IMR-90 (cell line): ENCODE data around the gene TOM1. TPM values are rescaled to one million over a fixed set of nuclear protein-coding genes. Genes with fewer than 3 reads are reported as not detected.

Experiments
- ATAC-seq: fragments of 200-7000 bp; cut with Tn5 transposase; 2 replicates; pipeline ENCODE4 v1.9.1; 2020; ENCODE audit warnings: low read depth, mild to moderate bottlenecking, moderate library complexity
- BruUV-seq: library from RNA; stranded (reverse); fragments of 400-500 nt; replicated peaks from 2 replicates; lab custom pipeline; 2021; lab: Mats Ljungman, UMichigan
- CTCF ChIA-PET: fragments of 300-600 bp; formaldehyde crosslinking; extraction: SDS; loops from one replicate; lab custom pipeline; 2021; ENCODE audit warnings: antibody characterized with exemption; lab: Yijun Ruan, JAX
- POLR2A ChIA-PET: fragments of 300-600 bp; sonication (Branson Sonifier 250); formaldehyde crosslinking; loops from one replicate; lab custom pipeline; 2022; ENCODE audit warnings: antibody characterized with exemption; ENCODE audit not compliant: unreplicated experiment; lab: Charles Lee
- DNase-seq: peaks from one replicate; pipeline ENCODE4 v3.0.0; 2013
- H2AFZ ChIP-seq: replicated peaks from 2 replicates; pipeline ENCODE3; 2013; ENCODE audit warnings: low read length, mild to moderate bottlenecking; ENCODE audit not compliant: poor library complexity
- H2AK5ac ChIP-seq: 2 replicates; pipeline ENCODE4 v1.6.1; 2013; ENCODE audit warnings: low read depth, low read length, inconsistent platforms
- H2AK9ac ChIP-seq: replicated peaks from 2 replicates; pipeline ENCODE3; 2013; ENCODE audit warnings: mild to moderate bottlenecking, low read depth, low read length, moderate library complexity; ENCODE audit not compliant: poor library complexity
- H2BK120ac ChIP-seq: 2 replicates; pipeline ENCODE4 v1.6.1; 2013; ENCODE audit warnings: low read depth, low read length, inconsistent platforms
- H2BK15ac ChIP-seq: 3 replicates; pipeline ENCODE4 v1.6.1; 2013; ENCODE audit warnings: low read depth, low read length, inconsistent platforms
- H2BK20ac ChIP-seq: 2 replicates; pipeline ENCODE4 v1.6.1; 2013; ENCODE audit warnings: low read depth, mild to moderate bottlenecking, inconsistent platforms, low read length, moderate library complexity
- H2BK5ac ChIP-seq: 2 replicates; pipeline ENCODE4 v1.6.1; 2013; ENCODE audit warnings: mild to moderate bottlenecking, low read depth, low read length, inconsistent platforms; ENCODE audit not compliant: poor library complexity, severe bottlenecking
- H3K14ac ChIP-seq: replicated peaks from 2 replicates; pipeline ENCODE4 v1.6.1; 2013; ENCODE audit warnings: low read depth, low read length, inconsistent platforms
- H3K18ac ChIP-seq: 2 replicates; pipeline ENCODE4 v1.6.1; 2013; ENCODE audit warnings: low read depth, low read length, control low read depth
- H3K23ac ChIP-seq: 2 replicates; pipeline ENCODE4 v1.6.1; 2013; ENCODE audit warnings: low read depth, low read length, inconsistent platforms
- H3K27ac ChIP-seq: 2 replicates; pipeline ENCODE4 v1.5.1; 2013; ENCODE audit warnings: mild to moderate bottlenecking, control low read depth, low read length; ENCODE audit not compliant: insufficient read depth
- H3K27me3 ChIP-seq: 2 replicates; pipeline ENCODE4 v1.6.1; 2013; ENCODE audit warnings: low read length; ENCODE audit not compliant: control insufficient read depth, insufficient read depth
- H3K36me3 ChIP-seq: 2 replicates; pipeline ENCODE4 v1.6.1; 2013; ENCODE audit warnings: low read length, mixed read lengths; ENCODE audit not compliant: control insufficient read depth, insufficient read depth
- H3K4ac ChIP-seq: 2 replicates; pipeline ENCODE4 v1.6.1; 2013; ENCODE audit warnings: low read depth, low read length, inconsistent platforms
- H3K4me1 ChIP-seq: 2 replicates; pipeline ENCODE4 v1.6.1; 2013; ENCODE audit warnings: low read length, mixed read lengths; ENCODE audit not compliant: control insufficient read depth, insufficient read depth
- H3K4me2 ChIP-seq: 2 replicates; pipeline ENCODE4 v1.6.1; 2013; ENCODE audit warnings: low read depth, mild to moderate bottlenecking, control low read depth, low read length, moderate library complexity
- H3K4me3 ChIP-seq: 2 replicates; pipeline ENCODE4 v1.5.1; 2013; ENCODE audit warnings: low read depth, mild to moderate bottlenecking, control low read depth, low read length, moderate library complexity; ENCODE audit not compliant: insufficient read depth
- H3K56ac ChIP-seq: 2 replicates; pipeline ENCODE4 v1.6.1; 2013; ENCODE audit warnings: low read length, inconsistent platforms; ENCODE audit not compliant: insufficient read depth; ENCODE audit errors: extremely low read depth
- H3K79me1 ChIP-seq, 2 experiments: 2 replicates each; pipeline ENCODE4 v1.6.1; 2013; ENCODE audit warnings: low read length in 2 of 2, inconsistent platforms in 1 of 2, low read depth in 1 of 2
- H3K9ac ChIP-seq: 2 replicates; pipeline ENCODE4 v1.6.1; 2013; ENCODE audit warnings: low read depth, low read length, control low read depth
- H3K9me1 ChIP-seq: 2 replicates; pipeline ENCODE4 v1.6.1; 2013; ENCODE audit warnings: low read length, inconsistent platforms; ENCODE audit not compliant: insufficient read depth
- H3K9me3 ChIP-seq: 2 replicates; pipeline ENCODE4 v1.6.1; 2013; ENCODE audit warnings: low read length; ENCODE audit not compliant: control insufficient read depth, insufficient read depth
- H4K20me1 ChIP-seq: 2 replicates; pipeline ENCODE4 v1.6.1; 2013; ENCODE audit warnings: low read length, inconsistent platforms; ENCODE audit not compliant: insufficient read depth
- H4K5ac ChIP-seq: 2 replicates; pipeline ENCODE4 v1.6.1; 2013; ENCODE audit warnings: mild to moderate bottlenecking, low read depth, low read length, control low read depth
- H4K8ac ChIP-seq, 2 experiments: 2 replicates each; pipeline ENCODE4 v1.6.1; 2013; ENCODE audit warnings: low read depth in 2 of 2, low read length in 2 of 2, control low read depth in 1 of 2, inconsistent platforms in 1 of 2
- H4K91ac ChIP-seq: 2 replicates; pipeline ENCODE4 v1.6.1; 2013; ENCODE audit warnings: low read depth, low read length, inconsistent platforms; ENCODE audit not compliant: insufficient read depth
- BHLHE40 ChIP-seq: fragments of 150-350 bp; IDR thresholded peaks from 2 replicates; pipeline ENCODE4 v1.6.1; 2016; ENCODE audit warnings: mild to moderate bottlenecking, low read depth, low read length
- CEBPB ChIP-seq: IDR thresholded peaks from 2 replicates; pipeline ENCODE4 v1.6.1; 2012; ENCODE audit warnings: low read depth, low read length, improper control_type of control experiment
- RCOR1 ChIP-seq: IDR thresholded peaks from 2 replicates; pipeline ENCODE4 v1.6.1; 2012; ENCODE audit warnings: mild to moderate bottlenecking, low read length, improper control_type of control experiment; ENCODE audit not compliant: insufficient replicate concordance
- SMC3 ChIP-seq: fragments of 150-350 bp; IDR thresholded peaks from 2 replicates; pipeline ENCODE4 v1.6.1; 2016; ENCODE audit warnings: low read depth, mild to moderate bottlenecking, antibody characterized with exemption, low read length, moderate library complexity
- WGBS, 2 experiments: methylation state at CpG; one replicate each; pipeline versions ENCODE4 v1.1.5 to v1.1.7; 2013; ENCODE audit warnings: missing lambda C conversion rate in 2 of 2; ENCODE audit not compliant: insufficient read length in 1 of 2; ENCODE audit errors: extremely low coverage in 2 of 2; 5-methylcytosine and 5-hydroxymethylcytosine counted together
- dilution Hi-C: fragments of 300-500 bp; cut with HindIII; formaldehyde crosslinking; loops from one replicate; pipeline ENCODE4 v1.14.3; 2018; ENCODE audit warnings: low sequenced_read_pairs; ENCODE audit not compliant: unreplicated experiment
- in situ Hi-C: fragments of 300-500 bp; cut with MboI; formaldehyde crosslinking; loops from 3 replicates; pipeline ENCODE4 v1.14.3; 2019; ENCODE audit warnings: low sequenced_read_pairs, inconsistent platforms, mixed read lengths
- intact Hi-C: fragments of 100-400 bp; cut with micrococcal nuclease; formaldehyde crosslinking; loops from 2 replicates; pipeline ENCODE4 v1.10.0; 2022
- polyA plus RNA-seq, 3 experiments: library from polyadenylated mRNA; depleted of rRNA; stranded (reverse); fragments of >200 nt; gene quantifications; 2 replicates each; pipeline ENCODE4 v1.2.3, GENCODE V29; 2012; ENCODE audit warnings: low replicate concordance in 1 of 3
- total RNA-seq: library from RNA; depleted of rRNA; stranded (reverse); fragments of >200 nt; gene quantifications from 2 replicates; pipeline ENCODE4 v1.2.3, GENCODE V29; 2012
- TF ChIP-seq, protein P1 (sequence below): conservative IDR thresholded peaks from 2 replicates; pipeline ENCODE4 v1.5.1; 2012; ENCODE audit warnings: mild to moderate bottlenecking, low read depth, low read length, improper control_type of control experiment

TOM1 gene
- total and polyA plus RNA-seq, 2 of the 4 experiments (the other 2 are of a cell fraction): 38.0 to 46.4 TPM

DNA sequence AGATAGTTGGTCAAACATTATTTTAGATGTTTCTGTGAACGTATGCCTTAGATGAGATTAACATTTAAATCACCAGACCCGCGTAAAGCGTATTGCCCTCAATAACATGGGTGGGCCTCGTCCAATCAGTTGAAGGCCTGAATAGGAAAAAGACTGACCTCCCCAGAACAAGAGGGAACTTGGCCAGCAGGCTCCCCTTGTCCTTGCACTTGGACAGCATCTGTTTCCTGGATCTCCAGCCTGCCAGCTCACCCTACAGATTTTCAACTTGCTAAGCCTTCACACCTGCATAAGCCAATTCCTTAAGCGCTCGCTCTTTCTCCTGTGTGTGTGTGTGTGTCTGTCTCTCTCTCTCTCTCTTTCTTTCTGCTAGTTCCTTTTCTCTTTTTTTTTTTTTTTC, 8.2 kb downstream of the TOM1 start:
- H2AFZ ChIP-seq: no peak overlapping the region
- intact Hi-C loops (no loop called here), dilution Hi-C loops (no loop called here), in situ Hi-C loops (loop anchor here (25.0 kb wide), 1 partner anchor 1204 kb away; the partner anchor contains the start of gene FOXRED2)
- TF ChIP-seq, protein P1, sequence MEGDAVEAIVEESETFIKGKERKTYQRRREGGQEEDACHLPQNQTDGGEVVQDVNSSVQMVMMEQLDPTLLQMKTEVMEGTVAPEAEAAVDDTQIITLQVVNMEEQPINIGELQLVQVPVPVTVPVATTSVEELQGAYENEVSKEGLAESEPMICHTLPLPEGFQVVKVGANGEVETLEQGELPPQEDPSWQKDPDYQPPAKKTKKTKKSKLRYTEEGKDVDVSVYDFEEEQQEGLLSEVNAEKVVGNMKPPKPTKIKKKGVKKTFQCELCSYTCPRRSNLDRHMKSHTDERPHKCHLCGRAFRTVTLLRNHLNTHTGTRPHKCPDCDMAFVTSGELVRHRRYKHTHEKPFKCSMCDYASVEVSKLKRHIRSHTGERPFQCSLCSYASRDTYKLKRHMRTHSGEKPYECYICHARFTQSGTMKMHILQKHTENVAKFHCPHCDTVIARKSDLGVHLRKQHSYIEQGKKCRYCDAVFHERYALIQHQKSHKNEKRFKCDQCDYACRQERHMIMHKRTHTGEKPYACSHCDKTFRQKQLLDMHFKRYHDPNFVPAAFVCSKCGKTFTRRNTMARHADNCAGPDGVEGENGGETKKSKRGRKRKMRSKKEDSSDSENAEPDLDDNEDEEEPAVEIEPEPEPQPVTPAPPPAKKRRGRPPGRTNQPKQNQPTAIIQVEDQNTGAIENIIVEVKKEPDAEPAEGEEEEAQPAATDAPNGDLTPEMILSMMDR: no peak
- no peak for TF ChIP-seq RCOR1
- TF ChIP-seq SMC3: no peak
- TF ChIP-seq BHLHE40: no peak
- TF ChIP-seq CEBPB: no peak
- H3K79me1 ChIP-seq: peaks cover 30 to 85% of the 10 kb centered on the region in 2 experiments
- no peak overlapping the region for H2BK5ac ChIP-seq
- H4K5ac ChIP-seq: no peak overlapping the region
- H3K36me3 ChIP-seq: peaks cover 4% of the 10 kb centered on the region; the same call in 1 of the 2 replicates
- H4K91ac ChIP-seq: no peak overlapping the region
- no TSS peak for BruUV-seq
- no peak overlapping the region for H3K4ac ChIP-seq
- ATAC-seq: no peak
- no peak overlapping the region for H3K56ac ChIP-seq
- no CpG with 5 or more reads among the region's 7 CpGs for WGBS, 2 experiments
- no peak overlapping the region for H2BK20ac ChIP-seq
- ChIA-PET POLR2A (no interaction called here), CTCF (no interaction called here)
- no peak overlapping the region for H3K18ac ChIP-seq
- H3K4me3 ChIP-seq: no peak overlapping the region
- no peak overlapping the region for H2AK5ac ChIP-seq
- DNase-seq: no peak
- no peak overlapping the region for H3K4me2 ChIP-seq
- no peaks in the 10 kb centered on the region for H3K27me3 ChIP-seq
- H3K27ac ChIP-seq: no peak overlapping the region
- H3K9ac ChIP-seq: no peak overlapping the region
- H2BK15ac ChIP-seq: no peak overlapping the region
- peaks cover 24% of the 10 kb centered on the region for H3K4me1 ChIP-seq
- no peak overlapping the region for H3K23ac ChIP-seq
- H3K9me3 ChIP-seq: no peaks in the 10 kb centered on the region
- no peak overlapping the region for H2BK120ac ChIP-seq
- H2AK9ac ChIP-seq: no peak overlapping the region
- peaks cover 49% of the 10 kb centered on the region for H4K20me1 ChIP-seq
- peaks cover 34% of the 10 kb centered on the region for H3K9me1 ChIP-seq
- no peak overlapping the region for H3K14ac ChIP-seq
- no peak overlapping the region for H4K8ac ChIP-seq
